ENCODE results near the gene MIA2. TPM values are rescaled to one million over a fixed set of nuclear protein-coding genes. Genes with fewer than 3 reads are reported as not detected.
"Not testable (repeated sequence)": the region's sequence is repeated elsewhere in the genome, so short reads cannot be mapped to it uniquely, and the experiment has no call there.

Gene MIA2
- total RNA-seq, 2 donors from 2014 or later = 43.6 to 46.8 TPM

DNA sequence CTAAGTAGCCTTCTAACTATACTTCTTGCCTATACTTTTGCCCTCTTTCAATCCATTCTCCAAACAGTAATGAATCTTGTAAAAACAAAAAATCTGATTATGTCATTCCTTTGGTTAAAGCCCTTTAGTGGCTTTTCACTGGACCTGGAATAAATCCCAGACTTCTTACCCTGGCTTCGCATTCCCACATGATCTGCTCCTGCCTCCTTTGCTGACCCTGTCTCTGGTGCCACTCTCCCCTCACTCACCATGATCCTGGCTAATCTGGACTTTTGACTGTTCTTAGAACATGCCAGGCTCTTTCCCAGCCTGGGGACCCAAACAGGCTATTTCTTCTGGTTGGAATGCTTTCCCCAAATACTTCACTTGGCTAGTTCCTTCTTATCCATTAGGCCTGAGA lies 7.9 kb downstream of the MIA2 start:
- Histone ChIP-seq H3K4me1 (no peaks in the 10 kb centered on the region), H3K9me3 (no peaks in the 10 kb centered on the region), H3K27ac (no peak overlapping the region), H3K27me3 (no peaks in the 10 kb centered on the region), H3K36me3 (replicated peaks in 1 of 2; ENCODE audit: insufficient read depth in 1 of 2, low read depth in 2 of 2) (peaks cover 0 to 2% of the 10 kb centered on the region in 2 donors), H3K4me3 (no peak overlapping the region)
- ATAC-seq = no peak
- DNase-seq = no peak
- WGBS, 2 donors = 69 to 90% methylated on average over 1 of the region's 1 CpG
- TF ChIP-seq, protein P1, sequence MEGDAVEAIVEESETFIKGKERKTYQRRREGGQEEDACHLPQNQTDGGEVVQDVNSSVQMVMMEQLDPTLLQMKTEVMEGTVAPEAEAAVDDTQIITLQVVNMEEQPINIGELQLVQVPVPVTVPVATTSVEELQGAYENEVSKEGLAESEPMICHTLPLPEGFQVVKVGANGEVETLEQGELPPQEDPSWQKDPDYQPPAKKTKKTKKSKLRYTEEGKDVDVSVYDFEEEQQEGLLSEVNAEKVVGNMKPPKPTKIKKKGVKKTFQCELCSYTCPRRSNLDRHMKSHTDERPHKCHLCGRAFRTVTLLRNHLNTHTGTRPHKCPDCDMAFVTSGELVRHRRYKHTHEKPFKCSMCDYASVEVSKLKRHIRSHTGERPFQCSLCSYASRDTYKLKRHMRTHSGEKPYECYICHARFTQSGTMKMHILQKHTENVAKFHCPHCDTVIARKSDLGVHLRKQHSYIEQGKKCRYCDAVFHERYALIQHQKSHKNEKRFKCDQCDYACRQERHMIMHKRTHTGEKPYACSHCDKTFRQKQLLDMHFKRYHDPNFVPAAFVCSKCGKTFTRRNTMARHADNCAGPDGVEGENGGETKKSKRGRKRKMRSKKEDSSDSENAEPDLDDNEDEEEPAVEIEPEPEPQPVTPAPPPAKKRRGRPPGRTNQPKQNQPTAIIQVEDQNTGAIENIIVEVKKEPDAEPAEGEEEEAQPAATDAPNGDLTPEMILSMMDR (IDR thresholded peaks at IDR 0.05) = no peak
- TF ChIP-seq POLR2A (IDR thresholded peaks at IDR 0.05) = no peak
- intact Hi-C loops (cut with DNase I) = no loop called here

DNA sequence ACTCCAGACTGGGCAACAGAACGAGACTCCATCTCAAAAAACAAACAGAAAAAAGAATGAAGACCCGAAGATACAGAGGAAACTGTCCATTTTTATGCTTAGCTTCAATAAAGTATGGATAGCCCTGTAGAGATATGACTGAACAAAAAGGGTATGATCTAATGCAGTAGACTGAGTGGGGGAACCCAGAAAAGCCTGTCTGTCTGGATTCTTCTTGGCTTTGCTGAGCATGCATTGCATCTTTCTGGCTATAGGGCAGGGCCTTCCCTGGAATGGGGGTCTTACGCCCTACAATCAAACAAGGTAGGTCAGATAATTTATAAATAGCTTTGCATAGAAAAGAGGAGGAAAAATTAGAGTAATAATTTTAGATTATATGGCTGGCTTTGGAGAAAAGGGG lies 10.1 kb downstream of the MIA2 start:
- Histone ChIP-seq H3K4me3 (no peak overlapping the region), H3K27ac (no peak overlapping the region), H3K36me3 (replicated peaks in 1 of 2; ENCODE audit: insufficient read depth in 1 of 2, low read depth in 2 of 2) (peaks cover 0 to 2% of the 10 kb centered on the region in 2 donors), H3K27me3 (no peaks in the 10 kb centered on the region), H3K9me3 (no peaks in the 10 kb centered on the region), H3K4me1 (no peaks in the 10 kb centered on the region)
- intact Hi-C loops (cut with DNase I) = no loop called here
- no peak for TF ChIP-seq POLR2A (IDR thresholded peaks at IDR 0.05)
- TF ChIP-seq, protein P1 (IDR thresholded peaks at IDR 0.05) = no peak
- DNase-seq (no peak), ATAC-seq (no peak)
- WGBS, 2 donors = 82 to 85% methylated on average over 3 of the region's 3 CpGs

DNA sequence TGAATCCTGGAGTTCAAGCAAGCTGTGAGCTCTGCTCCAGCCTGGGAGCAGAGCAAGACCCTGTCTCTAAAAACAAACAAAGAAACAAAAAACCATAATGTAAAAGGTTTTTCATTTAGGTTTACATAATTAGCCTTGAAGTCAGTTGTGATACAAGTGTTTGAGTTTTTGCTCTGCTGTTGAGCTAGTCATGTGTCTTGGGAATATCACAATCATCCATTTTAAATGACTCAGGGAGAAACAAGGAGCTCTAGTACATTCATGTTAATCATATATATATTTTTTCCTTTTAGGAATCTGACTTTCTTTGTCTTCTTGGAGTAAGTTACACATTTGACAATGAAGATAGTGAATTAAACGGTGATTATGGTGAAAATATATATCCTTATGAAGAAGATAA lies 12.9 kb downstream of the MIA2 start:
- ATAC-seq (no peak), DNase-seq (no peak)
- Histone ChIP-seq H3K4me3 (no peak overlapping the region), H3K9me3 (no peaks in the 10 kb centered on the region), H3K4me1 (no peaks in the 10 kb centered on the region), H3K27ac (no peak overlapping the region), H3K27me3 (no peaks in the 10 kb centered on the region), H3K36me3 (replicated peaks in 1 of 2; ENCODE audit: insufficient read depth in 1 of 2, low read depth in 2 of 2) (peaks cover 0 to 2% of the 10 kb centered on the region in 2 donors)
- no peak for TF ChIP-seq POLR2A (IDR thresholded peaks at IDR 0.05)
- TF ChIP-seq, protein P1 (IDR thresholded peaks at IDR 0.05) = no peak
- intact Hi-C loops (cut with DNase I) = no loop called here
- WGBS, 2 donors = 82 to 87% methylated on average over 1 of the region's 1 CpG

DNA sequence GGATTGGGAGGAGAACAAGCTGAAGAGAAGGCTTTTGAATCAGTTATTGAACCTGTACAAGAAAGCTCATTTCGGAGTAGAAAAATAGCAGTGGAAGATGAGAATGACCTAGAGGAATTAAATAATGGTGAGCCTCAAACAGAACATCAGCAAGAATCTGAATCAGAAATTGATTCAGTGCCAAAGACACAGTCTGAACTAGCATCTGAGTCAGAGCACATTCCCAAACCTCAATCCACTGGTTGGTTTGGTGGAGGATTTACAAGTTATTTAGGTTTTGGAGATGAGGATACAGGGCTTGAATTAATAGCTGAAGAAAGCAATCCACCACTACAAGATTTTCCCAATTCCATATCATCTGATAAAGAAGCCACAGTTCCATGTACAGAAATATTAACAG lies 13.5 kb downstream of the MIA2 start:
- Histone ChIP-seq H3K4me1 (no peaks in the 10 kb centered on the region), H3K27me3 (no peaks in the 10 kb centered on the region), H3K27ac (no peak overlapping the region), H3K4me3 (no peak overlapping the region), H3K9me3 (no peaks in the 10 kb centered on the region), H3K36me3 (replicated peaks in 1 of 2; ENCODE audit: insufficient read depth in 1 of 2, low read depth in 2 of 2) (no peaks in the 10 kb centered on the region)
- no peak for ATAC-seq
- DNase-seq = no peak
- intact Hi-C loops (cut with DNase I) = no loop called here
- no peak for TF ChIP-seq POLR2A (IDR thresholded peaks at IDR 0.05)
- TF ChIP-seq, protein P1 (IDR thresholded peaks at IDR 0.05) = no peak
- WGBS, 2 donors = 90 to 91% methylated on average over 1 of the region's 1 CpG

DNA sequence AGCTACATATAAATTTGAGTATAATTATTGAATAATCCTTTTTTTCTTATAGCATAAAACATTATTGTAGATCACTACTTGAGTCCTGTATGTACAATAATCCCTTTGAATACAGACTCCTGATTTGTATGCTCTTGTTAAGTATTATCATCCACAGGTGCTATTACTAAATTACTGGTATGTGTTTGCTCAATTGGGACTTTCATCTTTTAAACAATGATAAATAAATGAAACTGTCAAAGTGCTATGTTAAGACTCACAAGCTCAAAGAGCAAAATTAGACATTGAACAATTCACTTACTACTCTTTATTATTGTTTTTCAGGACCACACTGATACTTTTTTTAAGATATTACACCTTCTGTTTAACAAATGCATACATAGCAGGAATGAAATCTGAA lies 17.8 kb downstream of the MIA2 start:
- TF ChIP-seq, protein P1 (IDR thresholded peaks at IDR 0.05) = no peak
- no peak for TF ChIP-seq POLR2A (IDR thresholded peaks at IDR 0.05)
- Histone ChIP-seq H3K27me3 (no peaks in the 10 kb centered on the region), H3K27ac (no peak overlapping the region), H3K4me1 (no peaks in the 10 kb centered on the region), H3K9me3 (no peaks in the 10 kb centered on the region), H3K4me3 (no peak overlapping the region), H3K36me3 (replicated peaks in 1 of 2; ENCODE audit: insufficient read depth in 1 of 2, low read depth in 2 of 2) (no peaks in the 10 kb centered on the region)
- intact Hi-C loops (cut with DNase I) = no loop called here
- DNase-seq = no peak
- no peak for ATAC-seq

DNA sequence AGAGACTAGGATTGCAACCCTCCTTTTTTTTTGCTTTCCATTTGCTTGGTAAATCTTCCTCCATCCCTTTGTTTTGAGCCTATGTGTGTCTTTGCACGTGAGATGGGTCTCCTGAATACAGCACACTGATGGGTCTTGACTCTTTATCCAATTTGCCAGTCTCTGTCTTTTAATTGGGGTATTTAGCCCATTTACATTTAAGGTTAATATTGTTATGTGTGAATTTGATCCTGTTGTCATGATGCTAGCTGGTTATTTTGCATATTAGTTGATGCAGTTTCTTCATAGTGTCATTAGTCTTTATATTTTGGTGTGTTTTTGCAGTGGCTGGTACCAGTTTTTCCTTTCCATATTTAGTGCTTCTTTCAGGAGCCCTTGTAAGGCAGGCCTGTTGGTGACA lies 23.7 kb downstream of the MIA2 start:
- not testable (repeated sequence) for H3K9me3 ChIP-seq

More for the DNA sequence above, 23.7 kb downstream of the MIA2 start:
- 92 to 100% methylated on average over 1 of the region's 1 CpG for WGBS, 2 donors
- H3K27me3 ChIP-seq; H3K4me1 ChIP-seq; intact Hi-C loops (cut with DNase I); DNase-seq; ATAC-seq; H3K27ac ChIP-seq; H3K4me3 ChIP-seq; H3K36me3 ChIP-seq (replicated peaks in 1 of 2; ENCODE audit: insufficient read depth in 1 of 2, low read depth in 2 of 2): not testable (repeated sequence)

Data from body of pancreas (tissue), 4 donors.